Astrocyte (in vitro differentiated cells and primary cell): Measurements from ENCODE around the gene PSME3IP1.

Experiments used
- CTCF ChIP-seq: IDR thresholded peaks from 2 replicates; pipeline ENCODE4 v1.5.1; 2011; ENCODE audit warnings: low read depth, mild to moderate bottlenecking, inconsistent platforms, low read length, moderate library complexity; ENCODE audit not compliant: insufficient read depth
- EZH2 ChIP-seq: IDR thresholded peaks from 2 replicates; pipeline ENCODE4 v1.6.1; 2012; ENCODE audit warnings: mild to moderate bottlenecking, low read length, inconsistent platforms; ENCODE audit not compliant: insufficient read depth

- TF ChIP-seq CTCF (no peak), EZH2 (no peak)
These were observed 54.4 kb downstream of the PSME3IP1 start for GRCh38 chr16:57131351-57131970.
